ENCODE data around the gene DPYSL4.

The DPYSL4 gene

DNA sequence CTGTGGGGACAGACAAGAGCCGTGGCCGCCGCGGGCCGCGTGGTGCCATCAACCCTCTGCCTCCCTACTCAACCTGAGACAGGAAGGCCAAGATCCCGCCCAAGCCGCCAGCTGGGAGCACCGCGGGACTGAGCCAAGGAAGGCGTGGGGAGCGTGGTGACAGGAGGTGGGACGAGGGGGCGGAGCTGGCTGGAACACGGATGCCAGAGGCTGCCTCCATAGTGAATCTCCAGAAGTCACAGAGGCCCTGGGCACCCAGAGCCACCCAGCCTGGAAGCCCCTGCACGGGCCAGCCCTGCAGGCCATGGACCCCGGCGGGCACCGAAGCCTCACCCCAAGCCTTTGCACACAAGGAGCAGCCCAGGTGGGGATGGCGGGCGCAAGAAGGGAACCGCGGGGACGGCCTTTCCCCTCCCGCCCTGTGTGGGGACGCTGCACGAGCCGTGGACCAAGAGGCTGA is 18.1 kb upstream of the DPYSL4 start:
- POLR2A ChIA-PET, result no interaction called here
- DNase-seq (ENCODE audit: extremely low spot score), result no peak
- TF ChIP-seq, protein P1, sequence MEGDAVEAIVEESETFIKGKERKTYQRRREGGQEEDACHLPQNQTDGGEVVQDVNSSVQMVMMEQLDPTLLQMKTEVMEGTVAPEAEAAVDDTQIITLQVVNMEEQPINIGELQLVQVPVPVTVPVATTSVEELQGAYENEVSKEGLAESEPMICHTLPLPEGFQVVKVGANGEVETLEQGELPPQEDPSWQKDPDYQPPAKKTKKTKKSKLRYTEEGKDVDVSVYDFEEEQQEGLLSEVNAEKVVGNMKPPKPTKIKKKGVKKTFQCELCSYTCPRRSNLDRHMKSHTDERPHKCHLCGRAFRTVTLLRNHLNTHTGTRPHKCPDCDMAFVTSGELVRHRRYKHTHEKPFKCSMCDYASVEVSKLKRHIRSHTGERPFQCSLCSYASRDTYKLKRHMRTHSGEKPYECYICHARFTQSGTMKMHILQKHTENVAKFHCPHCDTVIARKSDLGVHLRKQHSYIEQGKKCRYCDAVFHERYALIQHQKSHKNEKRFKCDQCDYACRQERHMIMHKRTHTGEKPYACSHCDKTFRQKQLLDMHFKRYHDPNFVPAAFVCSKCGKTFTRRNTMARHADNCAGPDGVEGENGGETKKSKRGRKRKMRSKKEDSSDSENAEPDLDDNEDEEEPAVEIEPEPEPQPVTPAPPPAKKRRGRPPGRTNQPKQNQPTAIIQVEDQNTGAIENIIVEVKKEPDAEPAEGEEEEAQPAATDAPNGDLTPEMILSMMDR (IDR thresholded peaks at IDR 0.05; ENCODE audit: control extremely low read depth, extremely low read depth, low read depth, missing control alignments), result no peak
- CTCF ChIA-PET, result no interaction called here

DNA sequence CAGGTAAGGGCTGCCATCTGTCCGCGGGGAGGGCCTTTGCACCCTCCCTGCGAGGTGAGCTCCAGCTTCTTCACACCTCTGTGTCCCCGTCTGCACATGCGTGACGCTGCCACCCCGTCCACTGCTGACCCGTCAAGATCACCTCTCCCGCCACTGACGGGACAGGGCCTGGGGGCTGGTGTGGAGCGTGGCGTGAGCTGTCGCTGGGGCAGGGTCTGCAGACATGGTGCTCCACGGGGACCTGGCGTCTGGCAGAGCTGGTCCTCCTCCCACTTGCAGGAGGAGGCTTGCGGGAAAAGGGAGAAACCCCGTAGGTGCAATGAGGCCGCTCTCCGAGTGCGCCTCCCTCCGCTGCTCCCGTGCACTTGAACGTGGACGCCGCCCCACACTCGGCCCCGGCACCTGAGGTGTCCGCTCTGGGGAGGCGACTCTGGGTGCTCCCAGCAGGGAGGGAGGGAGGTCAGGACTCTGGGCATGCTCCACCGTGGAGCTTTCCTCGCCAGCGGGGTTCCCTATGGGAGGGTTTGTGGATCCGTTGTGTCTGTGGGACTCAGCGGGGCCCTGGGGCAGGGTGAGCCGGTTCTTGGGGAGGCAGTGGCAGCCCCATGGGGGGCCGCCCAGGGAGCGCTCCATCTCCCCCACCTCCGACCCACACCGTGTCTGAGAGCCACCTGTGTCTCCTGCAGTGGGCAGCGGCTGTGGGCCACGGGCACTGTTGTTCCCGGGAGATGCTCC is 17.6 kb upstream of the DPYSL4 start:
- ChIA-PET CTCF (no interaction called here), POLR2A (no interaction called here)
- TF ChIP-seq, protein P1 (IDR thresholded peaks at IDR 0.05; ENCODE audit: control extremely low read depth, extremely low read depth, low read depth, missing control alignments), result no peak

DNA sequence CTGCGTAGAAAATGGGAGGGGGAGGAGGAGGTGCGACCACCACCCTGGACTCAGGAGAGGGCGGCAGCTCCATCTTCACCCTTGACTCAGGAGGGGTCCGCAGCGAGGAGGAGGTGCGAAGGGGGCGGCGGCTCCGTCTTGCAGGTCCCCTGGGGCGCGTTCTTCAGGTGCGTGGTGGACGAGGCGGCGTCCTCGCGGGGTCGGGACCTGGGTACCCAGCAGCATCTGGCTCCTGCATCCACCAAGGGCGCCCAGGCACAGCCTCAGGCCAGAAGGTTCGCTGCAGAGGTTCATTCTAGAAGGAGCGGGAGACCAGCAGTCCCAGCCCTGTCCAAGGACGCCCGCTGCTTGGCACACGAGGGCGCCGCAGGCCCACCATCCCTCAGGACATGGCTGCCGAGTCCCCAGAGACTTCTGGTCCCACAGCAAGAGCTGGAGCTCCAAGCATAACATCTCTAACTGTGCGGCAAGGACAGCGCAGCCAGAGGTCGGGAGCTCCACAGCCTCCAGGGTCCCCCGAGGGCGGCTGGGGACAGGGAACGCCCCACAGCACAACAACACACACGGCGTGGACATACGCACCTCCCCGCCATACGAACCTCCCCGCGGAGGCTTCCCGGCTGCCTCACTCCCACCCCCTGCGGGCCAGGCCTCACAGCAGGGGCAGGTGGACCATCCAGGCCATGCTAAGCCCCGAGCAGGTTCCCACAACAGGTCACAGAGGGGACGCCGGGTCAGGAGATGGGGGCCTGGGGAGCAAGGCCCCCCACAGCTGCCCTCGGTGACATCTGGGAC is 16.8 kb upstream of the DPYSL4 start:
- CTCF ChIA-PET, result no interaction called here

More for the DNA sequence above, 17.6 kb upstream of the DPYSL4 start:
- DNase-seq (ENCODE audit: extremely low spot score), result no peak

DNA sequence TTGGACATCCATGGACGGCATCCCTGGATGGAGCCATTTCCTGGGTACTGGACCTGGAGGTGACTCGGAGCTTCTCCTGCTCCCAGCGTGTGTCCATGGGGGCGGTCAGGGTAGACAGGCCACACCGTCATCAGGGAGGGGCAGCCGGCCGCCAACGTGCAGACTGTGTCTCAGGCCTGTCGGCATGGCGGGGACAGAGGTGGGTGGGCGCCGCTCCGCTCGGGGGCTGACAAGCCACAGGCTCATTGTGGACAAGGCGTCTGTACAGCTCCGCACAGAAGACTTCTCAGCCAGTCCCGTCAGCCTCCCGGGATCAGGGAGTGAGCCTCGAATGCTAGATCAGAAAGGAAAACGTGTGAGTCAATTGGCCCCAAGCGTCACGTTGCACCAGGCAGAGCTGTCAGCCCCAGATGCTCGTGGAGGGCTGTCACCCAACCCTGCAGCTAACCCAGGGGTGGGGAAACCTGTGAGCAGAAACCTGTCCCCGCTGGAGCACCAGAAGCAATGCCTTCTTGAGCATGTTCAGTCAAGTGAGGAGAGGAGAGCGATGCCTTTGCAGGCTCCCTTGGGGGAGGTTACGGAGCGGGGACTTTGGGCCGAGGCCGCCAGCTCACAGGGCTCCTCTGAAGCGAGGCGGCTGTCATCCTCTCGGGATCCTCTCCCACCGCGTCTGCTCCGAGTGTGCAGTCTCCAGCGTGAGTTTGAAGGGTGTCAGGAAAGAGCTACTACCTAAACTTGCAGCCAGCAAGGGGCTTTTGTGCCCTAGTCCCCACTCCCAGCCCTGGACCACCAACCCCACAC is 16.0 kb upstream of the DPYSL4 start:
- TF ChIP-seq, protein P1 (IDR thresholded peaks at IDR 0.05; ENCODE audit: control extremely low read depth, extremely low read depth, low read depth, missing control alignments), result no peak
- DNase-seq (ENCODE audit: extremely low spot score), result no peak
- ChIA-PET CTCF (no interaction called here), POLR2A (no interaction called here)

More for the DNA sequence above, 16.8 kb upstream of the DPYSL4 start:
- TF ChIP-seq, protein P1 (IDR thresholded peaks at IDR 0.05; ENCODE audit: control extremely low read depth, extremely low read depth, low read depth, missing control alignments), result peak; percentile 12
- POLR2A ChIA-PET, result no interaction called here
- DNase-seq (ENCODE audit: extremely low spot score), result no peak

DNA sequence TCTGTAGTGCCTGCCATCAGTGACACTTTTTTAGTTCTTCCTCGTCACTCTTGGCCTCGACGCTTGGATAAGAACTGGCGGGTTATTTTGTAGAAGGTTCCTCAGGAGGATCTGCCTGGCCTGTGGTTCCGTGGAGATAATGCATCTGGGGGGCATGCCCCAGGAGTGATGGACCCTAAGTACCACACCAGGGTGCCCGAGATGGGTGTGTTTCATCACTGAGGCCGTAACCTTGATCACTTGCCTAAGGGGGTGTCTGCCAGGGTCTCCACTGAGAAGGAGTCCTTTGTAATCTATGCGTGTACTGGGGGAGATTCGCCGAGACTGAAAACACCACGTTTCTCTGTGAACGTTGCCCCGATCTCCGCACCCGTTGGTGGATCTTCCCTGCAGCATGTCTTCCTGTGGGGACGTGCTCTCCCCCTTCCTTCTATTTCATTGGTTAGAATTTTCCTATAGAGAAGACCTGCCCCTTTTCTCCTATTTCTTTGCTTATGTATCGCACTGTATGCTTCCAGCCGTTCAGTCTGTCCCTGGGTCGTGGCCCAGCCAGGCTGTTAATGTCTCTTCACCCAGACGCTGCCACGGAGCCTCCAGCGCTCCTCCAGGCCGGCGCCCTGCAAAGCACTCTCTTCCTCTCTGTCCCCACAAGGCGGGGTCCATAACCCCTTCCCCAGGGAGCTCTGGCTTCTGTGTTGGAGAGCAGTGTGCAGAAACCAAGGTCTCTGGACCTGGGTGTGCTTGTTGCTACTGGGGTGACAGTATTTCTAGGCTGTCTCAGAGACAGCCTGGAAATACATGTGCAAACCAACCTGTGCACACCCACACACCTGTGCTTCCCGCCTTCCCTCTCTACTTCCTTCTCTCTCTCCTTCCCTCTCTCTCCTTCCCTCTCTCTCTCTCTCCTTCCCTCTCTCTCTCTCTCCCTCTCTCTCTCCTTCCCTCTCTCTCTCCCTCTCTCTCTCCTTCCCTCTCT is 14.4 kb upstream of the DPYSL4 start:
- DNase-seq (ENCODE audit: extremely low spot score), result no peak
- CTCF ChIA-PET, result no interaction called here
- POLR2A ChIA-PET, result no interaction called here
- TF ChIP-seq, protein P1 (IDR thresholded peaks at IDR 0.05; ENCODE audit: control extremely low read depth, extremely low read depth, low read depth, missing control alignments), result no peak
